MCF 10A (cell line): ENCODE measurements around the gene TOMM34. TPM values are rescaled to one million over a fixed set of nuclear protein-coding genes. Genes with fewer than 3 reads are reported as not detected.

Source experiments
- BruUV-seq: library from RNA; stranded (reverse); fragments of 400-500 nt; replicated peaks from 2 replicates; lab custom pipeline; 2021; lab: Mats Ljungman, UMichigan
- CTCF ChIA-PET: fragments of 300-600 bp; sonication (Branson Sonifier 250); formaldehyde crosslinking; extraction: SDS; loops from one replicate; lab custom pipeline; 2021; ENCODE audit warnings: antibody characterized with exemption, inconsistent platforms; lab: Yijun Ruan, JAX
- POLR2A ChIA-PET: fragments of 300-600, 350-650 bp; sonication (Branson Sonifier 250); formaldehyde crosslinking; extraction: SDS; loops from one replicate; lab custom pipeline; 2020; ENCODE audit warnings: antibody characterized with exemption, inconsistent platforms; lab: Yijun Ruan, JAX
- DNase-seq: peaks from one replicate; pipeline ENCODE4 v3.0.0-alpha.2; 2018; ENCODE audit not compliant: unreplicated experiment
- H3K27ac Mint-ChIP-seq: one replicate; pipeline ENCODE4 v1.8.0; 2022; ENCODE audit warnings: mild to moderate bottlenecking, low read depth, mixed read lengths; ENCODE audit not compliant: unreplicated experiment
- H3K27me3 Mint-ChIP-seq: one replicate; pipeline ENCODE4 v1.8.0; 2022; ENCODE audit warnings: mixed read lengths; ENCODE audit not compliant: insufficient read depth, unreplicated experiment
- H3K36me3 Mint-ChIP-seq: one replicate; pipeline ENCODE4 v1.8.0; 2022; ENCODE audit warnings: mild to moderate bottlenecking, moderate library complexity, mixed read lengths; ENCODE audit not compliant: insufficient read depth, unreplicated experiment
- H3K4me1 Mint-ChIP-seq: one replicate; pipeline ENCODE4 v1.8.0; 2022; ENCODE audit warnings: mixed read lengths; ENCODE audit not compliant: insufficient read depth, unreplicated experiment
- H3K4me3 Mint-ChIP-seq: one replicate; pipeline ENCODE4 v1.8.0; 2022; ENCODE audit warnings: mild to moderate bottlenecking, moderate library complexity, mixed read lengths; ENCODE audit not compliant: unreplicated experiment
- H3K9me3 Mint-ChIP-seq: one replicate; pipeline ENCODE4 v1.8.0; 2022; ENCODE audit warnings: mixed read lengths; ENCODE audit not compliant: unreplicated experiment
- CTCF ChIP-seq: fragments of 200-600 bp; IDR thresholded peaks from one replicate; pipeline ENCODE4 v1.8.0; 2022; ENCODE audit warnings: antibody characterized with exemption, mild to moderate bottlenecking; ENCODE audit not compliant: unreplicated experiment
- intact Hi-C: fragments of 100-400 bp; cut with micrococcal nuclease; formaldehyde crosslinking; loops from 2 replicates; pipeline ENCODE4 v1.14.1; 2022
- total RNA-seq: library from RNA; stranded (reverse); gene quantifications from 2 replicates; pipeline ENCODE4 v1.2.3, GENCODE V29; 2022

The TOMM34 gene
- total RNA-seq, 1 experiment from 2014 or later, result 60.0 TPM

GRCh38 chr20:44942264-44942973 lies 17.8 kb downstream of the TOMM34 start:
- ChIA-PET POLR2A (interaction anchor here (0.7 to 3.2 kb wide), 8 partner anchors 9 to 1186 kb away, joined by 3 to 12 read pairs (median 3); no protein-coding TSS in a partner anchor), CTCF (interaction anchor here (0.6 to 2.0 kb wide), 7 partner anchors 10 to 1619 kb away, joined by 3 to 6 read pairs (median 3); partner anchors contain the start of gene TOMM34)
- BruUV-seq, result TSS peak; percentile 63
- Mint-ChIP-seq H3K4me3 (no peak overlapping the region), H3K4me1 (no peaks in the 10 kb centered on the region), H3K36me3 (peaks cover 62% of the 10 kb centered on the region), H3K27ac (no peak overlapping the region), H3K27me3 (no peaks in the 10 kb centered on the region), H3K9me3 (no peaks in the 10 kb centered on the region)
- DNase-seq, result no peak
- intact Hi-C loops, result no loop called here
- no peak for TF ChIP-seq CTCF

- POLR2A ChIA-PET, result interaction anchor here (0.8 to 3.2 kb wide), 5 partner anchors 10 to 37 kb away, joined by 3 to 12 read pairs (median 4); partner anchors contain the start of gene TOMM34
- CTCF ChIA-PET, result interaction anchor here (0.6 to 2.0 kb wide), 3 partner anchors 9 to 371 kb away, joined by 3 to 6 read pairs (median 3); no protein-coding TSS in a partner anchor
These were observed 19.0 kb downstream of the TOMM34 start for GRCh38 chr20:44941120-44941691.

GRCh38 chr20:44938637-44939036 lies 21.6 kb downstream of the TOMM34 start:
- DNase-seq, result no peak
- no peak overlapping the region for H3K27ac Mint-ChIP-seq
- intact Hi-C loops, result no loop called here
- CTCF ChIA-PET, result no interaction called here
- no peaks in the 10 kb centered on the region for H3K27me3 Mint-ChIP-seq
- peaks cover 54% of the 10 kb centered on the region for H3K36me3 Mint-ChIP-seq
- H3K4me1 Mint-ChIP-seq, result no peaks in the 10 kb centered on the region
- H3K9me3 Mint-ChIP-seq, result no peaks in the 10 kb centered on the region
- POLR2A ChIA-PET, result interaction anchor here (0.5 to 0.9 kb wide), 2 partner anchors 8 to 10 kb away, joined by 3 read pairs; no protein-coding TSS in a partner anchor
- no TSS peak for BruUV-seq
- H3K4me3 Mint-ChIP-seq, result no peak overlapping the region
- no peak for TF ChIP-seq CTCF

More at GRCh38 chr20:44941120-44941691, 19.0 kb downstream of the TOMM34 start:
- no TSS peak for BruUV-seq
- intact Hi-C loops, result no loop called here
- no peaks in the 10 kb centered on the region for H3K27me3 Mint-ChIP-seq
- no peaks in the 10 kb centered on the region for H3K9me3 Mint-ChIP-seq
- no peak for TF ChIP-seq CTCF
- H3K4me3 Mint-ChIP-seq, result no peak overlapping the region
- no peaks in the 10 kb centered on the region for H3K4me1 Mint-ChIP-seq
- no peak for DNase-seq
- peaks cover 64% of the 10 kb centered on the region for H3K36me3 Mint-ChIP-seq
- no peak overlapping the region for H3K27ac Mint-ChIP-seq

- Mint-ChIP-seq H3K4me1 (no peaks in the 10 kb centered on the region), H3K27ac (no peak overlapping the region), H3K9me3 (no peaks in the 10 kb centered on the region), H3K27me3 (no peaks in the 10 kb centered on the region), H3K36me3 (peaks cover 40% of the 10 kb centered on the region), H3K4me3 (no peak overlapping the region)
- ChIA-PET POLR2A (interaction anchor here (1.4 kb wide), 1 partner anchor 12 kb away, joined by 3 read pairs; no protein-coding TSS in a partner anchor), CTCF (interaction anchor here (1.4 kb wide), 1 partner anchor 24 kb away, joined by 3 read pairs; the partner anchor contains the start of gene TOMM34)
- no peak for DNase-seq
- BruUV-seq, result no TSS peak
- no peak for TF ChIP-seq CTCF
- intact Hi-C loops, result no loop called here
These were observed 23.7 kb downstream of the TOMM34 start for GRCh38 chr20:44936510-44936909.
